ENCODE measurements around the gene SMPD1. TPM values are rescaled to one million over a fixed set of nuclear protein-coding genes. Genes with fewer than 3 reads are reported as not detected.

SMPD1 gene
- total and polyA plus RNA-seq, 2 of the 8 experiments (the other 6 are each of a cell fraction or from before 2014, with no cell fraction given) = 1.9 to 2.4 TPM

- TF ChIP-seq CTCF (IDR thresholded peaks at IDR 0.05; ENCODE audit: control extremely low read depth in 1 of 3, insufficient read depth in 1 of 3, low read depth in 1 of 3, low read length in 3 of 3) = no peak
Measured at GRCh38 chr11:6410695-6411430, 20.6 kb downstream of the SMPD1 start (continued).
